Germinal center (tissue), 1 donor: ENCODE measurements around the gene SH3GL3.

Experiments used
- DNase-seq: peaks from one replicate; pipeline ENCODE4 v3.0.0; 2012; ENCODE audit warnings: mixed read lengths, low spot score

Gene SH3GL3

GRCh38 chr15:83462026-83462425, 14.9 kb downstream of the SH3GL3 start:
- DNase-seq: no peak

- no peak for DNase-seq
These were observed 15.9 kb downstream of the SH3GL3 start for GRCh38 chr15:83462953-83463433.

GRCh38 chr15:83470887-83471286, 23.7 kb downstream of the SH3GL3 start:
- DNase-seq: no peak

GRCh38 chr15:83471307-83471866, 24.2 kb downstream of the SH3GL3 start:
- DNase-seq: no peak

DNA sequence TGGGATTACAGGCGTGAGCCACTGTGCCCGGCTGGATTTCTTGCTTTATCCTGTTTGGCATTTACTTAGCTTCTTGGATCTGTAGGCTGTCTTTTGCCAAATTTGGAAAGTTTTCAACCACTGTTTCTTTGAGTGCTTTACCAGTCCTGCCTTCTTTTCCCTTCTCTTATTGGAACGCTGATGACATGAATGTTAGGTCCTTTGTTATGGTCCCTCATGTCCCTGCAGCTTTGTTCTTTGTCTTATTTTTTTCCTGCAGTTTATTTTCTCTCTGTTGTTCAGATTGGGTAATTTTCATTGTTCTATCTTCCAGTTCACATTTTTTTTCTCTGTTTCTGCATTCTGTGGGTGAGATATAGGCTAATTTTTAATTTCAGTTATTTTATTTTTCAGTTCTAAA, 25.0 kb downstream of the SH3GL3 start:
- no peak for DNase-seq

DNA sequence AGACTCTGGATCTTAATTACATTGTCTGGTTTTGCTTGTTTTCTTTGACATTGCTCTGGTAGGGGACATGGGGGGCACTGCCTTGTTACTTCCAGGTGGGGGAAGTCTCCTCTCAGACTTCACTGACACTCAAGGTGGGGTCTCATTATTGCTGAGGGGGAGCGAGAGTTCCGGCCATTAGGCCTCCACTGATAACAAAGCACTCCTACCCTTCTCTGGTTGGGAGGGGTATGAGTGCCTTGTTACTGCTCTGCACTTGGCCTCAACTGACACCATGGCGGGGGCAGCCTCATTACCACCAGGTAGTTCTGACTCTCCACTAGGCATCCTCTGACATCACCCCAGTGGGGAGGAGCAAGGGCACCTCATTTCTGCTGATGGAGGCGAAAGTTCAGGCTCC, 25.7 kb downstream of the SH3GL3 start:
- no peak for DNase-seq

GRCh38 chr15:83474578-83474977, 27.4 kb downstream of the SH3GL3 start:
- no peak for DNase-seq

DNA sequence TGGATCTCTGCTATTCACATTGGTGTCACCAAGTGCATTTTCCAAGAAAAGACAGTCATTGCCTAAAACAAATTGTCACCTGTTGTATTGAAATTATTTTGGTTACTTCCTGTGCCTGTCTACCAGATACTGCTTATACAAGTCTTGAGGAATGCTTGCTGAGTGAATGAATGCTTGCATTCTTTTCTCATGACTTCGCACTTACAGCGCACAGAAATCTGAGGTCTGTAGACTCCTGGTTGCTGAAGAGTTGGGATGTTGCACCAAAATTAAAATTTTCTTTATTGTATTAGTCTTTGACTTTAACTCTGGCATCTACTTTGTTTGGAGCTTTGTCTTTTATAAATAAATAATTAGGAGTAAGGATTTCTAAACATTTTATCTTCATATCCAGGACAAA, 28.4 kb downstream of the SH3GL3 start:
- DNase-seq: no peak

GRCh38 chr15:83476066-83476465, 28.9 kb downstream of the SH3GL3 start:
- DNase-seq: no peak

DNA sequence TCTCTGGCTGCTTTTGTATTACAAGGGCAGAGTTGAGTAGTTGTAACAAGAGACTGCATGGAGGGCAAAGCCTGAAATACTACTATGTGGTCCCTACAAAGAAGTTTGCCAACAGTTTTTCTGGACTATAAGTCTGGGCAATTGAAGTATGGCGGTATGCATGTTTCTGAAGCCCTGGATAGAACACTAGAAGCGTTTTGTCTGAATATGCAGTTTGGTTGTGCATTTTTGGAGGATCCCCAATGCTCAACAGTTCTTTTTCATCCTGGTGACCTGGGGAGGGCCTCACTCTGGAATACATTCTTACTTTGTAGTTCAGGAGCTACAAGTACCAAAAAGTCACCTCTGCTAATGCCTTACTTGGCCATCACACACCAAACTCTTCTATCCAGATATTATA, 29.6 kb downstream of the SH3GL3 start:
- DNase-seq: no peak

- no peak for DNase-seq
These were observed 30.1 kb downstream of the SH3GL3 start for GRCh38 chr15:83477172-83477807.

DNA sequence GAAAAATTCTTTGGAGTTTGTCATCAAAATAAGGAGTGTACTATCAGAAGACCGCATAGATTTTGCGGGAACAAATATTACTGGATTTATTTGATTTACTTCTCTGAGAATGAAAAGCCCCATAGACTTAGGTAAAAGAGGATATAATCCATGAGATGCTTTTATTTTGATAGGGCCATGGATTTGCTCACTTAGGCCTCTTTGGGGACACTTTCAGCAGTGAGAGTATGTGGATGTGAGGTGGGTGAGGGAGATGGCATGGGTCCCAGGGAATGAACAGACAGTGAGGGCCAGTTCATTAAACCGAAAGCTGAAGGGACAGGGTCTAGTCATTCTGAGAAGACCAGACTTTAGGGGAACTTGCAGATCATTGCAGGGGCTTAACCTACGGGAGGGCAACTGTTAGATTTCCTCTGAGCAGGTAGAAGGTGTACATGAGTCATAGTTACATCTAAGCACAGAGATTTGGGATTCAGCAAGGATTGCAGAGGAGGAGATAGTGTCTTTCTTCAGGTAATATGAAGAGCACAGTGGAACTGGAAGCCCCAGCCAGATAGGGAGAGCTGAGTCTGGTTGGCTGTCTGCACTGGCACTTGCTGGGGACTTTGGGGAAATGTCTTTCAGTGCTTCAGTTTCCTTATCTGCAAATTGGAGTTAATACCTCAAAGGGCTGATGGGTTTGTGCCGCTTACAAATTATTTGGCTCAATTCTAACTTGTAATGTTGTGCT, 30.8 kb downstream of the SH3GL3 start:
- DNase-seq: no peak

GRCh38 chr15:83483612-83484011, 36.5 kb downstream of the SH3GL3 start:
- no peak for DNase-seq

- no peak for DNase-seq
These were observed 37.5 kb downstream of the SH3GL3 start for GRCh38 chr15:83484636-83485035.

GRCh38 chr15:83486363-83486762, 39.2 kb downstream of the SH3GL3 start:
- no peak for DNase-seq

- DNase-seq: no peak
These were observed 40.4 kb downstream of the SH3GL3 start for GRCh38 chr15:83487519-83487918.

DNA sequence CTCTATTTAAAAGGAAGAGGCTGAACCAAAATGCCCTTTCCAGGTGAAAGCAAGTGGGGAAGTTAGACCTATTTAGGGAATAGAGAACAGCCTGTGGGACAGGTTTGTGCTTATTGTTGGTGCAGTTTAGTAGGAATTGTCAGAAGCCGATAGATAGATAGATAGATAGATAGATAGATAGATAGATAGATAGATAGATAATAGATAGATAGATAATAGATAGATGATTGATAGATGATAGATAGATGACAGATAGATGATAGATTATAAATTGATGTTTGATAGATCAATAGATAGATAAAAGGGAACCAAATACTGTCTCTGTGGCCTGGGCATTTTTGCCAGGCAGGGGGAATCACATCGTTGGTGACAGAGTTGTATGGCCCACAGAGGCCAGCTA, 42.5 kb downstream of the SH3GL3 start:
- no peak for DNase-seq

- no peak for DNase-seq
These were observed 44.3 kb downstream of the SH3GL3 start for GRCh38 chr15:83491486-83491885.

GRCh38 chr15:83496766-83497165, 49.6 kb downstream of the SH3GL3 start:
- DNase-seq: no peak

DNA sequence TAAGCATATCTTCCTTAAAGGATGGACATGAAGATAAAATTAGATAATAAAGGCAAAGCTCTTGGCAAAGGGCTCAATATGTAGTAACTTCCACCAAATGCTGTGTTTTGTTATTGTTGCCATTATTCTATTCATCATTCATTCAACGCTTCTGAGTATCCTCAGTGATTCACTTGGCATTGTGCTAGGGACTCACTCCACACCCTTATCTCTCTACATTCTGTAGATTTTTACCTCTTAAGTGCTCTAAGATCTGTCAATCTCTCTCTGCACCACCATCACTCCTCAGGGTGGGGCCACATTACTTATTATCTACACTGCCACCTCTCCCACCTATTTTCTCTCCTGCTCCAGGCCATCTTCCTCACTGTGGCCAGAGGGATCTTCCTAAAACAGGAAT, 51.2 kb downstream of the SH3GL3 start:
- no peak for DNase-seq

DNA sequence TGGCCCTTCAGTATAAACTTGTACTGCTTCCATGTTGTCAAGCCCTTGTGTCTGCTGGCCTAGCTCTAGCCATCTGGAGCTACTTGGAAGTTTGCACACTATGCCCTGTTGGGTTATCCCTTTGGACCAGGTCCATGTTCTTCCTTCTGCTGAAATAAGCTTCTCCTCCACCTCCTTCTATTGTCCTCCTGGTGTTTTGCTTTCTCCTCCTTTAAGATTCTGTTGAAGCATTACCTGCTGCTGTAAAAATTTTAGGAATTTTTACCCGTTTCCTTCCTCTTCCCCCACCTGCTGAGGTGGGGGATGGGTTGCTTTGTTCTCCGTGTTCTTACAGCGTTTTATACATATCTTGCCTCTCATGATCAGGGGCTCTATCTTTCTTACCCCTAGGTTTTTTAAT, 51.7 kb downstream of the SH3GL3 start:
- no peak for DNase-seq

- no peak for DNase-seq
These were observed 52.3 kb downstream of the SH3GL3 start for GRCh38 chr15:83499476-83499875.

DNA sequence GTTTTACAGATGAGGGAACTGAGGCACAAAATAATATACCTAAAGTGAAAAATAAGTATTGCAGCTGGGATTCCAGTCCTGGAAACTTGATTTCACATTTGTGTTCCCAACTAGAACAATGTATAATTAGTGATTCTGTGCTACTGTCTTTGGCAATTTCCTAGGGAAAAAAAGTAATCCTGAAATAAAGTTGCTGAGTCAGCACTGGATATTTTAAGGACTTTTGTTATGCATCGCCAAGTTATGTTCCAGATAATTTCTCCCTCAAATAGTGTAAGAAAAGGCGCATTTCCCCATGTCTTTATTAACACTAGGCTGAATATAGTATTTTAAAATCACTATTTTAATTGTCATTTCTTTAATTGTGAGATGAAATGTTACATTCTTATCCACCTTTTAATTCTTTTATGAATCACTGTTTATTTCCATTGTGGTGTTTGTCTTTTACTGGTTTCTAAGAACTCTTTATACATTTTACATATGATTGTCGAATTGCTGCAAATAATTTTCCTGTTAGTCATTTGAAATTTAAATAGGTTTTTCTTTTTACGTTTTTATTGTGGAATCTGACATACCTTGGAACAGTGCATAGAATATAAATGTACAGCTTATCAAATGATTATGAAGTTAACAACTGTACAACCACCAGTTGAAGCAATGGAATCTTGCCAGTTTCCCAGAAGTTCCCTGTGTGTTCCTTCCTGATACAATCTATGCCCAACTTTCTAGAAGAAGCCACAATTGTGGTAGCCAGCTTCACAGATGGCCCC, 56.6 kb downstream of the SH3GL3 start:
- DNase-seq: no peak
